ENCODE results near the gene SIGLEC8. TPM values are rescaled to one million over a fixed set of nuclear protein-coding genes. Genes with fewer than 3 reads are reported as not detected.

SIGLEC8 gene
- total and polyA plus RNA-seq, 2 of the 8 experiments (the other 6 are each of a cell fraction or from before 2014, with no cell fraction given): not detected

- Histone ChIP-seq H3K18ac (ENCODE audit: extremely low read depth, low read length) (no peak overlapping the region), H3K4ac (replicated peaks; ENCODE audit: insufficient read length, low read depth, low read length) (no peak overlapping the region), H3K27me3 (replicated peaks in 1 of 4; ENCODE audit: control insufficient read depth in 3 of 4, extremely low read depth in 1 of 4, insufficient read depth in 3 of 4, low read length in 3 of 4) (no peaks in the 10 kb centered on the region; a peak in 1 of 7 replicates), H3K27ac (ENCODE audit: low read depth, low read length) (no peak overlapping the region), H2BK15ac (ENCODE audit: low read length) (no peak overlapping the region), H2BK5ac (ENCODE audit: low read depth, low read length) (no peak overlapping the region), H3K9me3 (ENCODE audit: insufficient read depth in 2 of 2, low read depth in 1 of 2, low read length in 1 of 2) (peaks cover 0 to 18% of the 10 kb centered on the region in 2 experiments; a peak in 2 of 4 replicates), H4K8ac (ENCODE audit: extremely low read depth, insufficient read depth, low read length) (no peak overlapping the region), H3K23me2 (ENCODE audit: low read depth, low read length) (no peaks in the 10 kb centered on the region), H3K14ac (ENCODE audit: insufficient read length) (no peak overlapping the region), H3K4me2 (ENCODE audit: insufficient read depth in 1 of 2, low read depth in 2 of 2, low read length in 2 of 2) (no peak overlapping the region), H2BK20ac (ENCODE audit: low read length) (no peak overlapping the region), H3K79me2 (ENCODE audit: control insufficient read depth in 1 of 2, insufficient read depth in 2 of 2, low read length in 2 of 2) (no peaks in the 10 kb centered on the region), H2BK12ac (ENCODE audit: low read depth, low read length) (no peak overlapping the region), H3K79me1 (ENCODE audit: low read depth, low read length) (no peaks in the 10 kb centered on the region), H3K9ac (replicated peaks in 1 of 4; ENCODE audit: extremely low read depth in 1 of 4, low read depth in 3 of 4, low read length in 3 of 4) (no peak overlapping the region), H2AK5ac (ENCODE audit: low read depth, low read length) (no peak overlapping the region), H3K36me3 (ENCODE audit: control insufficient read depth in 2 of 4, insufficient read depth in 4 of 4, low read length in 3 of 4) (no peaks in the 10 kb centered on the region), H3K4me1 (replicated peaks in 1 of 4; ENCODE audit: control insufficient read depth in 3 of 4, insufficient read depth in 4 of 4, low read length in 3 of 4) (no peaks in the 10 kb centered on the region), H4K20me1 (replicated peaks in 1 of 2; ENCODE audit: control insufficient read depth in 1 of 2, insufficient read depth in 2 of 2, low read length in 2 of 2) (no peaks in the 10 kb centered on the region), H4K5ac (ENCODE audit: insufficient read length, low read depth, low read length) (no peak overlapping the region), H3K4me3 (ENCODE audit: extremely low read depth in 1 of 4, insufficient read depth in 2 of 4, low read depth in 3 of 4, low read length in 4 of 4) (no peak overlapping the region), H2AFZ (ENCODE audit: low read length) (no peak overlapping the region), H4K91ac (replicated peaks; ENCODE audit: insufficient read length, low read length) (no peak overlapping the region), H3K56ac (replicated peaks; ENCODE audit: insufficient read length, low read depth, low read length) (no peak overlapping the region), H2BK120ac (replicated peaks; ENCODE audit: low read depth, low read length) (no peak overlapping the region), H3K23ac (ENCODE audit: insufficient read length) (no peak overlapping the region)
- WGBS, 2 experiments (ENCODE audit: extremely low coverage in 1 of 2, insufficient coverage in 1 of 2, insufficient read length in 1 of 2, insufficient replicate concordance in 2 of 2, low coverage in 1 of 2, low lambda C conversion rate in 2 of 2, missing lambda C conversion rate in 1 of 2): 69% methylated on average over 1 of the region's 1 CpG; no CpG with 5 or more reads in 1 of the 2 experiments
- DNase-seq (ENCODE audit: low read depth in 1 of 2, low spot score in 2 of 2) (no peak), FAIRE-seq (no peak)
- ChIA-PET POLR2A (ENCODE audit: partially characterized antibody) (no interaction called here), CTCF (ENCODE audit: partially characterized antibody) (interaction anchor here (0.5 to 2.3 kb wide), 4 partner anchors 11 to 192 kb away, joined by 3 to 6 read pairs (median 3); no protein-coding TSS in a partner anchor)
- TF ChIP-seq RNF2 (IDR thresholded peaks at IDR 0.05; ENCODE audit: borderline replicate concordance, low read depth, low read length, missing control alignments, poor library complexity, severe bottlenecking) (no peak), RXRA (IDR thresholded peaks at IDR 0.05; ENCODE audit: insufficient read depth, low read depth, low read length) (no peak), PHF8 (conservative IDR thresholded peaks at IDR 0.05; ENCODE audit: low read depth, low read length) (no peak), CTCF (IDR thresholded peaks at IDR 0.05; ENCODE audit: control extremely low read depth in 1 of 3, insufficient read depth in 1 of 3, low read depth in 1 of 3, low read length in 3 of 3) (no peak), JUND (IDR thresholded peaks at IDR 0.05; ENCODE audit: low read length) (no peak), SP2 (IDR thresholded peaks at IDR 0.05; ENCODE audit: low read length) (no peak), BRCA1 (IDR thresholded peaks at IDR 0.05; ENCODE audit: low read depth, low read length) (no peak), TAF1 (IDR thresholded peaks at IDR 0.05; ENCODE audit: low read depth, low read length) (no peak), USF2 (IDR thresholded peaks at IDR 0.05; ENCODE audit: low read length) (no peak), SIX5 (IDR thresholded peaks at IDR 0.05; ENCODE audit: low read depth, low read length) (no peak), POU5F1 (IDR thresholded peaks at IDR 0.05; ENCODE audit: low read depth, low read length) (no peak)
These were observed 11.4 kb upstream of the SIGLEC8 start for GRCh38 chr19:51469629-51470028.

Measured in H1 (cell line).